HepG2 (cell line): Measurements from ENCODE around the gene DPEP3. TPM values are rescaled to one million over a fixed set of nuclear protein-coding genes. Genes with fewer than 3 reads are reported as not detected.

Source experiments
- FOXA3 ChIP-seq: IDR thresholded peaks from 2 replicates; pipeline ENCODE4 v1.6.1; 2016; ENCODE audit warnings: missing genetic modification reagents, missing compliant biosample characterization
- NFE2L2 ChIP-seq: fragments of 150-350 bp; IDR thresholded peaks from 2 replicates; pipeline ENCODE4 v1.6.1; 2014; ENCODE audit warnings: low read length
- RAD21 ChIP-seq: fragments of 450-650 bp; formaldehyde crosslinking; IDR thresholded peaks from 2 replicates; pipeline ENCODE4 v1.5.0; 2020; ENCODE audit warnings: mild to moderate bottlenecking
- SRSF4 ChIP-seq: fragments of 200-400 bp; formaldehyde crosslinking; IDR thresholded peaks from one replicate; pipeline ENCODE4 v1.6.1; 2018; ENCODE audit warnings: mild to moderate bottlenecking, low read depth, low read length, moderate library complexity; ENCODE audit not compliant: poor library complexity, severe bottlenecking
- ZNF274 ChIP-seq: sonication (generic); formaldehyde crosslinking; IDR thresholded peaks from 2 replicates; pipeline ENCODE4 v1.5.1; 2020; ENCODE audit warnings: mild to moderate bottlenecking, missing genetic modification reagents
- ZNF572 ChIP-seq: sonication (generic); formaldehyde crosslinking; IDR thresholded peaks from 2 replicates; pipeline ENCODE4 v1.5.1; 2020; ENCODE audit warnings: mild to moderate bottlenecking, missing genetic modification reagents
- ZNF780A ChIP-seq: sonication (generic); formaldehyde crosslinking; IDR thresholded peaks from 2 replicates; pipeline ENCODE4 v1.8.0; 2022; ENCODE audit warnings: mild to moderate bottlenecking, missing genetic modification reagents, moderate library complexity
- polyA plus RNA-seq, 8 experiments: library from polyadenylated mRNA; depleted of rRNA in 3 of 8; stranded (reverse) in 7 of 8; unstranded in 1 of 8; fragments of >200 nt; fragmentation: Illumina TruSeq in 4 of 8; extraction: Trizol in 4 of 8; gene quantifications; 2 replicates each; pipeline versions ENCODE4 v1.2.1 to v1.2.3, GENCODE V29; 2011 to 2016; ENCODE audit warnings: low read depth in 4 of 8, missing spikeins in 1 of 8, mixed read lengths in 1 of 8; ENCODE audit not compliant: insufficient read depth in 1 of 8
- total RNA-seq, 5 experiments: library from RNA; depleted of rRNA; stranded (reverse); fragments of >200 nt; fragmentation: Illumina TruSeq; extraction: Trizol; gene quantifications; 2 replicates each; pipeline ENCODE4 v1.2.3, GENCODE V29; 2016; ENCODE audit warnings: low read depth in 1 of 5
- TF ChIP-seq, protein P1 (sequence below), 2 experiments: fragments of 450-650 bp in 1 of 2; sonication (generic) in 1 of 2; formaldehyde crosslinking in 1 of 2; IDR thresholded peaks; 2 replicates each; pipeline versions ENCODE4 v1.6.1 to v1.8.0; 2016 to 2022; ENCODE audit warnings: antibody characterized with exemption in 1 of 2, mild to moderate bottlenecking in 1 of 2, missing genetic modification reagents in 1 of 2
- TF ChIP-seq, protein P2 (sequence below): sonication (generic); formaldehyde crosslinking; IDR thresholded peaks from 2 replicates; pipeline ENCODE4 v1.4.0; 2020; ENCODE audit warnings: mild to moderate bottlenecking, missing genetic modification reagents
- TF ChIP-seq, protein P3 (sequence below): IDR thresholded peaks from 2 replicates; pipeline ENCODE4 v1.6.1; 2016
- TF ChIP-seq, protein P4 (sequence below): sonication (generic); formaldehyde crosslinking; IDR thresholded peaks from 2 replicates; pipeline ENCODE4 v1.5.1; 2020; ENCODE audit warnings: missing genetic modification reagents, mild to moderate bottlenecking, borderline replicate concordance
- TF ChIP-seq, protein P5 (sequence below): sonication (generic); formaldehyde crosslinking; IDR thresholded peaks from 2 replicates; pipeline ENCODE4 v1.4.0; 2020; ENCODE audit warnings: missing genetic modification reagents, borderline replicate concordance

The DPEP3 gene
- total and polyA plus RNA-seq, 2 of the 13 experiments (the other 11 are each of a cell fraction or from before 2014, with no cell fraction given) = not detected

DNA sequence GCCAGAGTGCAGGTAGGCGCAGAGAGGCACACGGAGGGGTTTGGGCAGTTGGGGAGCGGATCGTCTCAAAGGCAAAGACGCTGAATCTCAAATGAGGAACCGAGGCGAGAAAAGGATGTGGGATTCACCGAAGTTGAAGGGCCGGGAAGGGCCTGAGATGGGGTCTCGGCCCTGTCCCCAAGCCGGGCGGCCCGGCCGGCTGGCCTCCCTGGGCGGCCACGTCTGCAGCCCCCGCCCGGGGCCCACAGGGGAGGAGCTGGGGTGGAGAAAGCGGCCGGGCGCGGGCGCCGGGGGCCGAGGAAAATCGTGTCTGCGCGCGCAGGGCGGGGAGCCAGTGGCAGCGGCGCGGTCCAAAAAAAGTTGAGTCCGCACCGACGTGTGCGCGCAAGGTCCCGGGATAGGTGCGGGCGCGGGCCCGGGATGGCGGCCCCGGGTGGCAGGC lies 12.3 kb downstream of the DPEP3 start (continued):
- TF ChIP-seq, protein P1, sequence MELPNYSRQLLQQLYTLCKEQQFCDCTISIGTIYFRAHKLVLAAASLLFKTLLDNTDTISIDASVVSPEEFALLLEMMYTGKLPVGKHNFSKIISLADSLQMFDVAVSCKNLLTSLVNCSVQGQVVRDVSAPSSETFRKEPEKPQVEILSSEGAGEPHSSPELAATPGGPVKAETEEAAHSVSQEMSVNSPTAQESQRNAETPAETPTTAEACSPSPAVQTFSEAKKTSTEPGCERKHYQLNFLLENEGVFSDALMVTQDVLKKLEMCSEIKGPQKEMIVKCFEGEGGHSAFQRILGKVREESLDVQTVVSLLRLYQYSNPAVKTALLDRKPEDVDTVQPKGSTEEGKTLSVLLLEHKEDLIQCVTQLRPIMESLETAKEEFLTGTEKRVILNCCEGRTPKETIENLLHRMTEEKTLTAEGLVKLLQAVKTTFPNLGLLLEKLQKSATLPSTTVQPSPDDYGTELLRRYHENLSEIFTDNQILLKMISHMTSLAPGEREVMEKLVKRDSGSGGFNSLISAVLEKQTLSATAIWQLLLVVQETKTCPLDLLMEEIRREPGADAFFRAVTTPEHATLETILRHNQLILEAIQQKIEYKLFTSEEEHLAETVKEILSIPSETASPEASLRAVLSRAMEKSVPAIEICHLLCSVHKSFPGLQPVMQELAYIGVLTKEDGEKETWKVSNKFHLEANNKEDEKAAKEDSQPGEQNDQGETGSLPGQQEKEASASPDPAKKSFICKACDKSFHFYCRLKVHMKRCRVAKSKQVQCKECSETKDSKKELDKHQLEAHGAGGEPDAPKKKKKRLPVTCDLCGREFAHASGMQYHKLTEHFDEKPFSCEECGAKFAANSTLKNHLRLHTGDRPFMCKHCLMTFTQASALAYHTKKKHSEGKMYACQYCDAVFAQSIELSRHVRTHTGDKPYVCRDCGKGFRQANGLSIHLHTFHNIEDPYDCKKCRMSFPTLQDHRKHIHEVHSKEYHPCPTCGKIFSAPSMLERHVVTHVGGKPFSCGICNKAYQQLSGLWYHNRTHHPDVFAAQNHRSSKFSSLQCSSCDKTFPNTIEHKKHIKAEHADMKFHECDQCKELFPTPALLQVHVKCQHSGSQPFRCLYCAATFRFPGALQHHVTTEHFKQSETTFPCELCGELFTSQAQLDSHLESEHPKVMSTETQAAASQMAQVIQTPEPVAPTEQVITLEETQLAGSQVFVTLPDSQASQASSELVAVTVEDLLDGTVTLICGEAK (IDR thresholded peaks at IDR 0.05) = no peak
- TF ChIP-seq, protein P1 (CRISPR knock-in tag; IDR thresholded peaks at IDR 0.05) = peak; percentile 2; the same call in 1 of the 2 replicates
- TF ChIP-seq ZNF572 (CRISPR knock-in tag) (no peak), ZNF780A (CRISPR knock-in tag) (0 out of 2 replicates have a peak, but pooled peaks have one; percentile 43), SRSF4 (no peak), ZNF274 (CRISPR knock-in tag) (peak; percentile 30; the same call in 1 of the 2 replicates), FOXA3 (CRISPR knock-in tag) (no peak), NFE2L2 (no peak), RAD21 (CRISPR knock-in tag) (peak; percentile 50; the same call in 1 of the 2 replicates)
- TF ChIP-seq, protein P2, sequence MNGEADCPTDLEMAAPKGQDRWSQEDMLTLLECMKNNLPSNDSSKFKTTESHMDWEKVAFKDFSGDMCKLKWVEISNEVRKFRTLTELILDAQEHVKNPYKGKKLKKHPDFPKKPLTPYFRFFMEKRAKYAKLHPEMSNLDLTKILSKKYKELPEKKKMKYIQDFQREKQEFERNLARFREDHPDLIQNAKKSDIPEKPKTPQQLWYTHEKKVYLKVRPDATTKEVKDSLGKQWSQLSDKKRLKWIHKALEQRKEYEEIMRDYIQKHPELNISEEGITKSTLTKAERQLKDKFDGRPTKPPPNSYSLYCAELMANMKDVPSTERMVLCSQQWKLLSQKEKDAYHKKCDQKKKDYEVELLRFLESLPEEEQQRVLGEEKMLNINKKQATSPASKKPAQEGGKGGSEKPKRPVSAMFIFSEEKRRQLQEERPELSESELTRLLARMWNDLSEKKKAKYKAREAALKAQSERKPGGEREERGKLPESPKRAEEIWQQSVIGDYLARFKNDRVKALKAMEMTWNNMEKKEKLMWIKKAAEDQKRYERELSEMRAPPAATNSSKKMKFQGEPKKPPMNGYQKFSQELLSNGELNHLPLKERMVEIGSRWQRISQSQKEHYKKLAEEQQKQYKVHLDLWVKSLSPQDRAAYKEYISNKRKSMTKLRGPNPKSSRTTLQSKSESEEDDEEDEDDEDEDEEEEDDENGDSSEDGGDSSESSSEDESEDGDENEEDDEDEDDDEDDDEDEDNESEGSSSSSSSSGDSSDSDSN (CRISPR knock-in tag) = peak; percentile 57
- TF ChIP-seq, protein P3, sequence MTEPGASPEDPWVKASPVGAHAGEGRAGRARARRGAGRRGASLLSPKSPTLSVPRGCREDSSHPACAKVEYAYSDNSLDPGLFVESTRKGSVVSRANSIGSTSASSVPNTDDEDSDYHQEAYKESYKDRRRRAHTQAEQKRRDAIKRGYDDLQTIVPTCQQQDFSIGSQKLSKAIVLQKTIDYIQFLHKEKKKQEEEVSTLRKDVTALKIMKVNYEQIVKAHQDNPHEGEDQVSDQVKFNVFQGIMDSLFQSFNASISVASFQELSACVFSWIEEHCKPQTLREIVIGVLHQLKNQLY (CRISPR knock-in tag) = no peak
- TF ChIP-seq, protein P4, sequence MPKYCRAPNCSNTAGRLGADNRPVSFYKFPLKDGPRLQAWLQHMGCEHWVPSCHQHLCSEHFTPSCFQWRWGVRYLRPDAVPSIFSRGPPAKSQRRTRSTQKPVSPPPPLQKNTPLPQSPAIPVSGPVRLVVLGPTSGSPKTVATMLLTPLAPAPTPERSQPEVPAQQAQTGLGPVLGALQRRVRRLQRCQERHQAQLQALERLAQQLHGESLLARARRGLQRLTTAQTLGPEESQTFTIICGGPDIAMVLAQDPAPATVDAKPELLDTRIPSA = no peak
- TF ChIP-seq, protein P5, sequence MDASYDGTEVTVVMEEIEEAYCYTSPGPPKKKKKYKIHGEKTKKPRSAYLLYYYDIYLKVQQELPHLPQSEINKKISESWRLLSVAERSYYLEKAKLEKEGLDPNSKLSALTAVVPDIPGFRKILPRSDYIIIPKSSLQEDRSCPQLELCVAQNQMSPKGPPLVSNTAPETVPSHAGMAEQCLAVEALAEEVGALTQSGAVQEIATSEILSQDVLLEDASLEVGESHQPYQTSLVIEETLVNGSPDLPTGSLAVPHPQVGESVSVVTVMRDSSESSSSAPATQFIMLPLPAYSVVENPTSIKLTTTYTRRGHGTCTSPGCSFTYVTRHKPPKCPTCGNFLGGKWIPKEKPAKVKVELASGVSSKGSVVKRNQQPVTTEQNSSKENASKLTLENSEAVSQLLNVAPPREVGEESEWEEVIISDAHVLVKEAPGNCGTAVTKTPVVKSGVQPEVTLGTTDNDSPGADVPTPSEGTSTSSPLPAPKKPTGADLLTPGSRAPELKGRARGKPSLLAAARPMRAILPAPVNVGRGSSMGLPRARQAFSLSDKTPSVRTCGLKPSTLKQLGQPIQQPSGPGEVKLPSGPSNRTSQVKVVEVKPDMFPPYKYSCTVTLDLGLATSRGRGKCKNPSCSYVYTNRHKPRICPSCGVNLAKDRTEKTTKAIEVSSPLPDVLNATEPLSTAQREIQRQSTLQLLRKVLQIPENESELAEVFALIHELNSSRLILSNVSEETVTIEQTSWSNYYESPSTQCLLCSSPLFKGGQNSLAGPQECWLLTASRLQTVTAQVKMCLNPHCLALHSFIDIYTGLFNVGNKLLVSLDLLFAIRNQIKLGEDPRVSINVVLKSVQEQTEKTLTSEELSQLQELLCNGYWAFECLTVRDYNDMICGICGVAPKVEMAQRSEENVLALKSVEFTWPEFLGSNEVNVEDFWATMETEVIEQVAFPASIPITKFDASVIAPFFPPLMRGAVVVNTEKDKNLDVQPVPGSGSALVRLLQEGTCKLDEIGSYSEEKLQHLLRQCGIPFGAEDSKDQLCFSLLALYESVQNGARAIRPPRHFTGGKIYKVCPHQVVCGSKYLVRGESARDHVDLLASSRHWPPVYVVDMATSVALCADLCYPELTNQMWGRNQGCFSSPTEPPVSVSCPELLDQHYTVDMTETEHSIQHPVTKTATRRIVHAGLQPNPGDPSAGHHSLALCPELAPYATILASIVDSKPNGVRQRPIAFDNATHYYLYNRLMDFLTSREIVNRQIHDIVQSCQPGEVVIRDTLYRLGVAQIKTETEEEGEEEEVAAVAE (CRISPR knock-in tag) = no peak
